NCI-H524 (cell line): ENCODE data around the gene P2RX3.

ENCODE experiments used
- DNase-seq, 2 experiments: peaks; one replicate each; lab custom pipeline; 2025; lab: John Stamatoyannopoulos, UW

P2RX3 gene

GRCh38 chr11:57421066-57421465, 82.9 kb downstream of the P2RX3 start:
- DNase-seq = no peak

- DNase-seq = no peak
These were observed 83.7 kb downstream of the P2RX3 start for GRCh38 chr11:57421805-57422204.
